HG03025 (cell line): ENCODE measurements around the gene BRSK2.
"Not testable (repeated sequence)": the region's sequence is repeated elsewhere in the genome, so short reads cannot be mapped to it uniquely, and the experiment has no call there.

Experiments used
- ATAC-seq: cut with Tn5 transposase; IDR thresholded peaks from one replicate; pipeline ENCODE4 v1.9.1; 2021; ENCODE audit warnings: mild to moderate bottlenecking, moderate library complexity; ENCODE audit not compliant: unreplicated experiment, low FRiP score

BRSK2 gene

GRCh38 chr11:1406571-1407485 lies 17.1 kb downstream of the BRSK2 start:
- ATAC-seq = no peak

DNA sequence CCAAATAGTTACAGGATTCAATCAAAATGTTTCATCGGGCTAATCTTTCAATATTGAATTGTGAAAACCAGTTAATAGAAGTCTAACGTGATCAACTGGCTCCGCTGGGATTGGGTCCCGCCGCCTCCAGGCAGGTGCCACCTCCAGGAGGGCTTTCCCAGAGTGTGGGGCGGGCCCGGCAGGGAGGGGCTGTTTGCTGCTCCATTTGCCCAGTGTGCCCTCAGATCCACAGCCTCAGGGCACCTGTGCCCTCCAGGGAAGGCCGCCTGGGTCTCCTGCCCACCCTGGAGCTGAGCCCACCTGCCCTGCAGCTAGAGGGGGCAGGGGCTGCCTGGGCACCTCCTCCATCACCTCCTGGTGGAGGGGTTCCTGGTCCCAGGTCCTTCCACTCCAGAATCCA lies 17.9 kb downstream of the BRSK2 start:
- ATAC-seq = no peak

- ATAC-seq = no peak
These were observed 18.6 kb downstream of the BRSK2 start for GRCh38 chr11:1408346-1408745.

GRCh38 chr11:1409108-1409851 lies 19.5 kb downstream of the BRSK2 start:
- no peak for ATAC-seq

GRCh38 chr11:1409852-1410125 lies 20.1 kb downstream of the BRSK2 start:
- not testable (repeated sequence) for ATAC-seq

GRCh38 chr11:1410366-1411291 lies 20.9 kb downstream of the BRSK2 start:
- no peak for ATAC-seq

GRCh38 chr11:1411301-1411700 lies 21.6 kb downstream of the BRSK2 start:
- ATAC-seq = no peak

GRCh38 chr11:1411739-1412138 lies 22.0 kb downstream of the BRSK2 start:
- not testable (repeated sequence) for ATAC-seq

DNA sequence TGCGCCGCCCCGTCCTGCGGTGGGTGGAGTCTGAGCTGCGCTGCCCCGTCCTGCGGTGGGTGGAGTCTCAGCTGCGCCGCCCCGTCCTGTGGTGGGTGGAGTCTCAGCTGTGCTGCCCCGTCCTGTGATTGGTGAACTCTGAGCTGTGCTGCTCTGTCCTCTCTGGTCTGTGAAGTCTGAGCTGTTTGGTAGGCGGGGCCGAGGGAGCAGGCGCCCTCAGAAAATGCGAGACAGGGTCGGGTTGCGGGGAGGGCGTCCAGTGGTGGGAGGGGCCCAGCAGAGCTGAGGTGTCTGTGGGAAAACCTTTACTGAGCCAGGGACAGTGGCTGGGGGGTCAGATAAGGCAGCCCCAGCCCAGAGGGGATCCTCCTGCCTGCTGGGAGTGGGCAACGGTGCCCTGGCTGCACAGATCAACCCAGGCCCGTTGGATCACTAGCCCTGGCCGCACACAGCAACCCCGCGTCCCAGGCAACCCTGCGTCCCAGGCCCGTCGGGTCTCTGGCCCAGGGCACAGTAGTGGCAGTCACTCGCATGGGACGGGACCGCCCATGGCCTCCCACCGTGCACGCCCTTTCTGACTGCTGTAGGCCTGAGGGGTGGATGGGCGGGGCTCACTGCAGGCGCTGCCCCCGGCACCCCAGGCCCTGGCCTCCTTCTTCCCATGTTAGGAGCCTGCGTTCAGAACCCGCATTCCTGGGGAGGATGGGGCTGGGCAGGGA lies 22.8 kb downstream of the BRSK2 start:
- no peak for ATAC-seq

- no peak for ATAC-seq
These were observed 24.9 kb downstream of the BRSK2 start for GRCh38 chr11:1414650-1415049.

- ATAC-seq = no peak
These were observed 25.9 kb downstream of the BRSK2 start for GRCh38 chr11:1415631-1416030.

DNA sequence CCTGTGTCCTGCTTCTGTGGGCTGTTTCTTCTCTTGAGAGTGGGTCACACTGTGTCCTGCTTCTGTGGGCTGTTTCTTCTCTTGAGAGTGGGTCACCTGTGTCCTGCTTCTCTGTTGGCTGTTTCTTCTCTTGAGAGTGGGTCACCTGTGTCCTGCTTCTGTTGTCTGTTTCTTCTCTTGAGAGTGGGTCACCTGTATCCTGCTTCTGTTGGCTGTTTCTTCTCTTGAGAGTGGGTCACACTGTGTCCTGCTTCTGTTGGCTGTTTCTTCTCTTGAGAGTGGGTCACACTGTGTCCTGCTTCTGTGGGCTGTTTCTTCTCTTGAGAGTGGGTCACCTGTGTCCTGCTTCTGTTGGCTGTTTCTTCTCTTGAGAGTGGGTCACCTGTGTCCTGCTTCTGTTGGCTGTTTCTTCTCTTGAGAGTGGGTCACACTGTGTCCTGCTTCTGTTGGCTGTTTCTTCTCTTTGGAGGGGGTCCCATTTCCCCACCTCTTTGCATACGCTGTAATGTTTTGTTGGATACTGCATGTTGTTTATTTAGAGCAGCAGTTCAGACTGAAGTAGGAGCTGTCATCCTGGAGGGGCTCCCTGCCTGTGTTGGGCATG lies 28.6 kb downstream of the BRSK2 start:
- ATAC-seq = not testable (repeated sequence)

DNA sequence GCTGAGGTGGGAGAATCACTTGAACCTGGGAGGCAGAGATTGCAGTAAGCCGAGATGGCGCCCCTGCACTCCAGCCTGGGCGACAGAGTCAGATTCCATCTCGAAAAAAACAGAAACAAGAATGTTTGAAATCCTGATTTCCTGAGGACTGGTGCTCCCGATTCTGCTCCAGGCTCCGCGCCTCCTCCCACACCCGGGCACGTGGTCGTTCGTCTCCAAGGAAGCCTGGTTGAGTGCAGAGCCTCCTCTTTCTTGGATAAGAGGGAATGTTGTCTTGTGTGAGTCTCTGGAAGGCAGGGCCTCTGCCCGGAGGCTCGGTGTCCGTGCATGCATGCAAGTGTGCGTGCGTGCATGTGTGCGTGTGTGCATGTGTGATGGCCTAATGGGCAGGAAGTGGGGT lies 30.1 kb downstream of the BRSK2 start:
- ATAC-seq = no peak

DNA sequence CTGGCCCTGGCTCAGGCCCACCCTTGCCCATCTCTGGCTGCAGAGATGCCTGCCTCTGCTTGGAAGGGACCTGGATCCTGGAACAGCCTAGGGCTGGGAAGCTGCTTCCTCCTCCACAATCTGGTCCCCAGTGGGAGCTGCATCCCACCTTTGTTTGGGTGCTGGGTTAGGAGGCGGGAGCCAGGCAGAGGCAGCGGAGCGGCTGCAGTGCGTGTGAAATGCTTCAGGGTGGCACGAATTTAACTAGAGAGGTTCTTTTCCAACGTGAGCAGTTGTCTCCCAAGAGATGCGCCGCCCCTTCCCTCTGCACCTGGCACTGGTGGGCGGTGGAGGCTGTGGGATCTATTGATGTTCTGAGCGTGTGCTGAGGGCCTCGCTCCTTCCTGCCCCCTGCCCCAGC lies 31.6 kb downstream of the BRSK2 start:
- ATAC-seq = no peak

DNA sequence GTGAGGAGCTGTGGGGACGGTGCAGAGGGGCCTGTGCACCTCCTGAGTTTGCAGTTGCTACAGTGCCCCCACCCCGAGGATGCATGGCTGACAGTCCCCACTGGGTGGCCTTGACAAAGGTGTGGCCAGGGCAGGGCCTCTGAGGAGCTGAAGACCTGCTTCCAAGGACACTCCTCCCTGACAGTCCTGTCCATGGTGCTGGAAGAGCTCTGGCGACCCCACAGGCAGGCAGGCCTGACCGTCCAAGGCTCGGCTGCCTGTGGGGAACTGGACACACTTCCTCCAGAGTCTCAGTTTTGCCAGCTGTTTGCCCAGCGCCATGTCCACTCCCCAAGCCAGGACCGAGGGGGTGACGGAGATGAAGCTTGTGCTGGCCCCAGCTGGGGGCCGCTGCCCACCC lies 32.7 kb downstream of the BRSK2 start:
- ATAC-seq = no peak

DNA sequence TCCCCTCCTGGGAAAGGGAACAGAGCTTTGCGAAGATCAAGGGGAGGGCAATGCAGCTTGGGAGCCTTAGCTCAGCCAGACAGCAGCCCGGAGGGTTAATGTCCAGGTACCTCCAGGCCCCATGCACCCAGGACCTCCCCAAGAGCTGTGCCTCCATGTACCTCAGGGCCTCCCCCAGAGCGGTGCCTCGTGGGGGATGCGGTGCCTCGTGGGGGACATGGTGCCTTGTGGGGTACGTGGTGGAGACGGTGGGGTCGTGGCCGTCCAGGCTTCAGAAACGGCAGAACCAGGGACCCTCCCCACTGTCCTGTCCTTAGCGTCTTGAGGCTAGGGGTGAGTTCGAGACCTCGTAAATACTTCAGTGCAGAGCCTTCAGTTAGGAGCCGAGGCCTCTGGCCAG lies 33.2 kb downstream of the BRSK2 start:
- no peak for ATAC-seq

DNA sequence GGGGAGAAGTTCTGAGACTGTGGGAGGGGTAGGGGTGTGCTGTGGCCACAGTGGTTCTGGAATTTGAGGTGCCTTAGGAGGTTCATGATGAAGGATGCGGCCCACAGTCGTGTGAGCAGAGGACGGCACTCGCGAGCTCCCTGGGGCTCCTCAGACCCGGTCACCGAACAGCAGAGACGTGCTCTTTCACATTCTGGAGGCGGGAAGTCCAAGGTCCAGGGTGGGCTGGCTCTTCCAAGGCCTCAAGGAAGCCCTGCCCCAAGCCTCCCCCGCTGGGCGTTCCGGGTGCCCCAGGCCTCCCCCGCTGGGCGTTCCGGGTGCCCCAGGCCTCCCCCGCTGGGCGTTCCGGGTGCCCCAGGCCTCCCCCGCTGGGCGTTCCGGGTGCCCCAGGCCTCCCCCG lies 33.7 kb downstream of the BRSK2 start:
- not testable (repeated sequence) for ATAC-seq

GRCh38 chr11:1425006-1425405 lies 35.3 kb downstream of the BRSK2 start:
- no peak for ATAC-seq

- no peak for ATAC-seq
These were observed 35.7 kb downstream of the BRSK2 start for GRCh38 chr11:1425439-1425838.

GRCh38 chr11:1428762-1429316 lies 39.1 kb downstream of the BRSK2 start:
- ATAC-seq = no peak
